IPS DF 19.7 (cell line): Measurements from ENCODE around the gene GALNS.
"Not testable (repeated sequence)": the region's sequence is repeated elsewhere in the genome, so short reads cannot be mapped to it uniquely, and the experiment has no call there.

ENCODE experiments used
- DNase-seq: peaks from one replicate; pipeline ENCODE4 v3.0.0-alpha.2; 2013; ENCODE audit warnings: low read depth, low spot score

The GALNS gene

GRCh38 chr16:88783391-88784073 lies 73.2 kb downstream of the GALNS start:
- DNase-seq: no peak

GRCh38 chr16:88782454-88783390 lies 74.0 kb downstream of the GALNS start:
- DNase-seq: no peak

GRCh38 chr16:88781140-88782077 lies 75.3 kb downstream of the GALNS start:
- no peak for DNase-seq

GRCh38 chr16:88780142-88781062 lies 76.3 kb downstream of the GALNS start:
- no peak for DNase-seq

GRCh38 chr16:88779406-88780141 lies 77.2 kb downstream of the GALNS start:
- no peak for DNase-seq

GRCh38 chr16:88778541-88779065 lies 78.1 kb downstream of the GALNS start:
- DNase-seq: no peak

- no peak for DNase-seq
Measured at GRCh38 chr16:88778271-88778525, 78.5 kb downstream of the GALNS start.

GRCh38 chr16:88777471-88778270 lies 79.1 kb downstream of the GALNS start:
- DNase-seq: no peak

GRCh38 chr16:88775825-88776224 lies 80.9 kb downstream of the GALNS start:
- DNase-seq: no peak

GRCh38 chr16:88774544-88775393 lies 82.0 kb downstream of the GALNS start:
- DNase-seq: no peak

GRCh38 chr16:88773812-88774291 lies 82.9 kb downstream of the GALNS start:
- DNase-seq: no peak

- no peak for DNase-seq
Measured at GRCh38 chr16:88772871-88773811, 83.6 kb downstream of the GALNS start.

- DNase-seq: not testable (repeated sequence)
Measured at GRCh38 chr16:88771781-88772180, 85.0 kb downstream of the GALNS start.

- DNase-seq: no peak
Measured at GRCh38 chr16:88771294-88771772, 85.4 kb downstream of the GALNS start.

- no peak for DNase-seq
Measured at GRCh38 chr16:88770461-88771293, 86.1 kb downstream of the GALNS start.
